NCI-H510A treated with DMSO at 0.1 percent for 48 hours (cell line): ENCODE measurements around the gene OR5AL1.
"Not testable (repeated sequence)": the region's sequence is repeated elsewhere in the genome, so short reads cannot be mapped to it uniquely, and the experiment has no call there.

Experiments used
- DNase-seq: peaks from one replicate; lab custom pipeline; 2025; lab: John Stamatoyannopoulos, UW

Gene OR5AL1

GRCh38 chr11:56412396-56412795 lies at the start of gene OR5AL1:
Gene OR5AL1 (plus strand): TSS chr11:56412696.
- no peak for DNase-seq

GRCh38 chr11:56375324-56375723 lies 37.2 kb upstream of the OR5AL1 start, which contains the start of gene OR8U1:
Gene OR8U1 (plus strand): TSS chr11:56375624. CDS start chr11:56375624, 0 bp downstream.
- DNase-seq: no peak

GRCh38 chr11:56380120-56380519 lies 32.4 kb upstream of the OR5AL1 start:
- no peak for DNase-seq

- no peak for DNase-seq
Observed at GRCh38 chr11:56394381-56394780, 18.1 kb upstream of the OR5AL1 start.

- no peak for DNase-seq
Observed at GRCh38 chr11:56396047-56396446, 16.4 kb upstream of the OR5AL1 start.

- not testable (repeated sequence) for DNase-seq
Observed at GRCh38 chr11:56401858-56402461, 10.5 kb upstream of the OR5AL1 start.

GRCh38 chr11:56404393-56404792 lies 8.1 kb upstream of the OR5AL1 start:
- no peak for DNase-seq

- no peak for DNase-seq
Observed at GRCh38 chr11:56410801-56411200, 1.7 kb upstream of the OR5AL1 start.

- DNase-seq: no peak
Observed at GRCh38 chr11:56453521-56453920, 41.0 kb downstream of the OR5AL1 start.

- no peak for DNase-seq
Observed at GRCh38 chr11:56457076-56457475, 44.6 kb downstream of the OR5AL1 start.
